ENCODE results near the gene TCEANC.
"Not testable (repeated sequence)": the region's sequence is repeated elsewhere in the genome, so short reads cannot be mapped to it uniquely, and the experiment has no call there.

The TCEANC gene

GRCh38 chrX:13655674-13656073, 2.7 kb downstream of the TCEANC start:
- H3K4me3 ChIP-seq (ENCODE audit: low read depth, low read length), result no peak overlapping the region

DNA sequence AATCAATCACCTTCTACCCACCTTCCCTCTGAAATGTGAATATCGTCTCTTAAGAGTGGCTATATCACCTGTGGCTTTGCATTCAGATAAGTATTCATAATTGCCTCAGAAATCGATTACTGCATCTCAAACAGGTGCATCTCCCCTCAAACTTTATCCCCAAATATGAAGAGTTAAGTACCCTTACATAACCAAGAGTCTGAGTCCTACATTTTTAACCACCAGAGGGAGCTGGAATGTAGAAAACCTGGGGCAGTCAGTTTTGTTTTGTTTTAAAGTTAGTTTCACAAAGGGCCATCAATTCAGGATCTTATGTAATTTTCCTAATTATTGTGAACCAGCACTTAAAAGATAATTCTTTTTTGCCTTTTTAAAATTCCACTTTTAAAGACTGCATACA, 5.7 kb downstream of the TCEANC start:
- H3K4me3 ChIP-seq (ENCODE audit: low read depth, low read length), result no peak overlapping the region

GRCh38 chrX:13659063-13659462, 6.1 kb downstream of the TCEANC start:
- no peak overlapping the region for H3K4me3 ChIP-seq (ENCODE audit: low read depth, low read length)

DNA sequence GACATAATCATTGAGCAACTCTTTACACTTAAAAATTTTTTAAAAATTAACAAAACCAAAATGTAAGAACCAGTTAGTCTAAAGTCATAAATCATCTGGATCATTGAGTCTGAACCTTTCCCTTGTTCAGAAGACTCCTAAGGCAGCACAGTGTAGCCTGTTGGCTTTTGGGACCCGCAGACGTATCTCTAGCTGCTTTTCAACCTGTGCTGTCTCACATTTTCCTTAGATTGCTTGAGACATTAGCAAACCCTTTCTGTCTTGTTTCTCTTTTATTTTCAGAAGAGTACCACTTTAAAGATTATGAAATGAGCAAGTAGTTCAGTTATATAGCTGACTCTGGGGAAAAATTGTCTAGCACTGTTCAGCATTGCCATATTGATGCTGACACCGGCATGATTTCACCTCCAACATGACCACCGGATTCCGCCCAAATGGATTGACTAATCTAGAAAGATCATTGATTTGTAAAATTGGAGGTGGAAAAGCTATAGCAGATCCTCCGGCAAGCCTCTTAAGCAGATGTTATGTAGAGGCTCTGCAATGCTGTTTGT, 8.9 kb downstream of the TCEANC start:
- no peak overlapping the region for H3K4me3 ChIP-seq (ENCODE audit: low read depth, low read length)

DNA sequence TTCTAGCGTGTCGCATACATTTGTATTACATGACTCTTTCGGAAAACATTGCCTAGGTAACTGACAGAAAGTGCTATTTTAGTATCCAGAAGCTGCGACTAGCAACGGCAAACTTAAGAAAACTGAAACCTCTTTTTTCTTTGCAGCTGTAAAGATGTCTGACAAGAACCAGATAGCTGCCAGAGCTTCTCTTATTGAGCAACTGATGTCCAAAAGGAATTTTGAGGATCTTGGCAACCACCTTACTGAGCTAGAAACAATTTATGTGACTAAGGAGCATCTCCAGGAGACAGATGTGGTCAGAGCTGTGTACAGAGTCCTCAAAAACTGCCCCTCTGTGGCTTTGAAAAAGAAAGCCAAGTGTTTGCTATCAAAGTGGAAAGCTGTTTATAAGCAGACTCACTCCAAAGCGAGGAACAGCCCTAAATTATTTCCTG, 9.4 kb downstream of the TCEANC start:
- H3K4me3 ChIP-seq (ENCODE audit: low read depth, low read length), result no peak overlapping the region

DNA sequence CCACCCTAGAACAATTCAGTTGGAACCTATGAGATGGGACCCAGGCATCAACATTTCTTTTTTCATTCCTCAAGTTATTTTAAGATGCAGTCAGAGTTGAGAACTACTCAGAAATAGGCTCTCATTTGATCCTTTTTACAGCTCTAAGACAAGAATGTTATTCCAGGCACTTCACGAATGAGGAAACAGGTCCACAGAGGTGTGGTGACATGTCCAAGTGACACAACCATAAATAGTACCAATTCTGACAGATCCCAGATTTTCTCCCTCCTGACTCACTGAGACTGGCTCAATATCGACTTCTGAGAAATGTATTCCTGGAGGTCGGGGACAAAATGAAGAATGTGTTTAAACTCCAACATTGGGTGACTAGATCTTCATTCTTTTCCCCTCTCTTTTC, 11.1 kb downstream of the TCEANC start:
- no peak overlapping the region for H3K4me3 ChIP-seq (ENCODE audit: low read depth, low read length)

DNA sequence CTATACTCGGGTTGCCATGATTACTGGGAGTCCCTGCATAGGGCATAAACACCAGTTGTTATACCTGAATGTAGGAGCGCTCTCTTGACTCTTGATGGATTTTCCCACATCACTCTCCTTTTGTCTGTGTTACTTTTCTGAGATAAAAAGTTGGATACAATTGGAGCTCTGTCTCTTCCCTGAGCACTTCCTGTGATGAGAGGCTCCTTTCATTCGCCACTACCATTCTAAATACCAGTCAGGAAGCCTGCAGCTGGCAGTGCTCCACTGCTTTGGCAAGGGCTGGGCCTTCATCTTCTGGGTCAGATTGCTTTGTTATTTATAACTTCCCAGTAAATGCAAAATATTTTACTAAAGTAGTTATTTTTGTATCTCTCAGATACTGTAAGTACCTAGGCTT, 13.9 kb downstream of the TCEANC start:
- no peak overlapping the region for H3K4me3 ChIP-seq (ENCODE audit: low read depth, low read length)

- no peak overlapping the region for H3K4me3 ChIP-seq (ENCODE audit: low read depth, low read length)
These were observed 15.0 kb downstream of the TCEANC start for GRCh38 chrX:13667919-13668318.

DNA sequence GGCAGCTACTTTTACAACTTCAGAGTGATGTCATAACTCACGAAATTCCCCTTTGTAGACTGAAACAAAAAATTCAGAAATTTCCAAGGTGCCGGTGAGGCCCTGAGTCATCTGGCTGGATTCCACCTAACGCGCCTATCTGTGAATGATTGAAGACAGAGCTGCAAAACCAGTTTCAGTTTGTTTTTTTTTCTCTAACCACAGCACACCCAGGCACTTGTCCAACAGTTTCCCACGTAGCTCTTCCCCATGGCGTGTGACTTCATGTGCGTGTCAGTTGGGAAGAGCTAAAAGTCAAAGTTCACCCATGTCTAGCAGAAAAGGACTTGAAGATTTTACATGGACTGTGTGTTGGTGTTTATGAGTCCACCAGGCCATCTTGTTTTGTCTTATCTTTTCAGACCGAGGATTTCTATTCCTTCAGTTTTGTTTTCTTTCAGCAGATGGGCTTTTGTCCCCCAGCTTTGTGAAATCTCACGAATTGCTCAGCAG, 16.4 kb downstream of the TCEANC start:
- no peak overlapping the region for H3K4me3 ChIP-seq (ENCODE audit: low read depth, low read length)

DNA sequence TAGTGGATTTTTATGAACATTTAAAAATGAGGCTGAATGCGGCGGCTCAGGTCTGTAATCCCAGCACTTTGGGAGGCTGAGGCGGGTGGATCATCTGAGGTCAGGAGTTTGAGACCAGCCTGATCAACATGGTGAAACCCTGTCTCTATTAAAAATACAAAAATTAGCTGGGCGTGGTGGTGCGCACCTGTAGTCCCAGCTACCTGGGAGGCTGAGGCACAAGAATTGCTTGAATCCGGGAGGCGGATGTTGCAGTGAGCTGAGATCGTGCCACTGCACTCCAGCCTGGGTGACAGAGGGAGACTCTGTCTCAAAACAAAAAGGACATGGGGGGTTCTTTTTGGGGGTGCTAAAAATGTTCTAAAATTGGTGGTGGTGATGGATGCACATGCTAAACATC, 16.8 kb downstream of the TCEANC start:
- H3K4me3 ChIP-seq (ENCODE audit: low read depth, low read length), result not testable (repeated sequence)

- no peak overlapping the region for H3K4me3 ChIP-seq (ENCODE audit: low read depth, low read length)
These were observed 17.3 kb downstream of the TCEANC start for GRCh38 chrX:13670197-13670596.

DNA sequence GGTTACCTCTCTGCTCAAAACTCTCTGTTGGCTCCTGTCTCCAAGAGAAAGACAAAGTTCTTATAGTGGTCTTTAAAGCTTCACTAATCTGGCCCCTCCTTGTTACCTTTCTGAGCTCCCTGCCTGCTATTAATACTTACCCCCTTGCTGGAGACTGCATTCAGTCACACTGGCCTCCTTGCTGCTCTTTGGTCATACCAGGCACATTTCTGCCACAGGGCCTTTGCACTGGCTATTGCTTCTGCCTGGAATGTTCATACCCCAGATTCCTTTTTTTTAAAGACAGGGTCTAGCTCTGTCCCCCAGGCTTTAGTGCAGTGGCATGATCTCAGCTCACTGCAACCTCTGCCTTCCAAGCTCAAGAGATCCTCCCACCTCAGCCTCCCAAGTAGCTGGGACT, 20.1 kb downstream of the TCEANC start:
- H3K4me3 ChIP-seq (ENCODE audit: low read depth, low read length), result no peak overlapping the region

GRCh38 chrX:13676885-13677284, 23.9 kb downstream of the TCEANC start:
- H3K4me3 ChIP-seq (ENCODE audit: low read depth, low read length), result no peak overlapping the region

- H3K4me3 ChIP-seq (ENCODE audit: low read depth, low read length), result not testable (repeated sequence)
These were observed 26.8 kb downstream of the TCEANC start for GRCh38 chrX:13679700-13680099.

DNA sequence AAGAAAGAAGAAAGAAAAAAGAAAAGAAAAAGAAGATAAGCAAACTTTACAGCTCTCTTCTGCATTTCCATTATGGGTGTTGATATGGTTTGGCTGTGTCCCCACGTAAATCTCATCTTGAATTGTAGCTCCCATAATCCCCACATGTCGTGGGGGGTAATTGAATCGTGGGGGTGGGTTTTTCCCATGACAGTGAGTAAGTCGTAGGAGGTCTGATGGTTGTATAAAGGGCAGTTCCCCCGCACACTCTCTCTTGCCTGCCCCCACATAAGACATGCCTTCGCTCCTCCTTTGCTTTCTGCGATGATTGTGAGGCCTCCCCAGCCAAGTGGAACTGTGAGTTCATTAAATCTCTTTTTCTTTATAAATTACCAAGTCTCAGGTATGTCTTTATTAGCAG, 28.7 kb downstream of the TCEANC start:
- no peak overlapping the region for H3K4me3 ChIP-seq (ENCODE audit: low read depth, low read length)

- no peak overlapping the region for H3K4me3 ChIP-seq (ENCODE audit: low read depth, low read length)
These were observed 31.4 kb downstream of the TCEANC start for GRCh38 chrX:13684361-13684760.

- H3K4me3 ChIP-seq (ENCODE audit: low read depth, low read length), result no peak overlapping the region
These were observed 32.3 kb downstream of the TCEANC start for GRCh38 chrX:13685126-13685763.

DNA sequence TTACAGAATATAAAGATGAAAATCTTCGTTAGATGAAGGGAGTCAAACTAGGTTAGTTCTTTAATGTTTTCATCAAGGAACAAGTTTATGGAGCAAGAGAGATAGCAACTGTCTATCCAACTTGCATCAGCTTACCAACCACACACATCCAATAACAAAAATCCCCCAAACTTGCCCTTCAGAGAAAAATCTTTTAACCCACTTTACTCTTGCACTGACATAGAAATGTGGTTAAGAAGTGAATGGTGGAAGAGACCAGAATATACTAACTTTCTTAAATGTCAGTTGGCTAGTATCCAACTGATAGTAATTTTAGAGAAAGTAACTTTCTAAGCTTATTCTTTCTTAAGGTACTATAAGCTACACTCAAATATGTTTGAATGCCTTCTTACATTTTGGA, 34.3 kb downstream of the TCEANC start:
- H3K4me3 ChIP-seq (ENCODE audit: low read depth, low read length), result no peak overlapping the region

DNA sequence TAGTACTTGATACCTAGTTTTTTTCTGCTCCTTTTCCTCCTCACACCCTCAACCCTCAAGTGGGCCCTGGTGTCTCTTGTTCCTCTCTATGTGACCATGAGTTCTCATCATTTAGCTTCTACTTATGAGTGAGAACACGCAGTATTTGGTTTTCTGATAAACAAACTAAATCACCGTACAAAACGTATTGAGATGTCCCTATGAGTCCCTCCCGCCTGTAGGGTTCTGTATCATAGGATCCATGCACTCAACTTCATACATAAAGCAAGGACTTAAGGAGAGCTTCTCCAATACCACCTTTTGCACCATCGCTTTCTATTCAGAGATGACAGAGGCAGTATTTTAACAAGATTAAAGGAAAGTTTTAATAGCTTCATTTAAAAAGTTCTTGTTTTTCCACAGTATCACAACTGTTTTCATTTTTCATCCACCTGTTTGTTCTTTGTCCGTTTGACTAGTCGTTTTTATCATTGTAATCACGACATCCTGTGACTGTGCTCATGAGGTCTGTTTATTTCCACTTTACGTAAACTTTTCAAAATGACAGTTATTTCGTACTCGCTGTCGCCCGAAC, 35.5 kb downstream of the TCEANC start:
- H3K4me3 ChIP-seq (ENCODE audit: low read depth, low read length), result peak overlapping the region; percentile 74

DNA sequence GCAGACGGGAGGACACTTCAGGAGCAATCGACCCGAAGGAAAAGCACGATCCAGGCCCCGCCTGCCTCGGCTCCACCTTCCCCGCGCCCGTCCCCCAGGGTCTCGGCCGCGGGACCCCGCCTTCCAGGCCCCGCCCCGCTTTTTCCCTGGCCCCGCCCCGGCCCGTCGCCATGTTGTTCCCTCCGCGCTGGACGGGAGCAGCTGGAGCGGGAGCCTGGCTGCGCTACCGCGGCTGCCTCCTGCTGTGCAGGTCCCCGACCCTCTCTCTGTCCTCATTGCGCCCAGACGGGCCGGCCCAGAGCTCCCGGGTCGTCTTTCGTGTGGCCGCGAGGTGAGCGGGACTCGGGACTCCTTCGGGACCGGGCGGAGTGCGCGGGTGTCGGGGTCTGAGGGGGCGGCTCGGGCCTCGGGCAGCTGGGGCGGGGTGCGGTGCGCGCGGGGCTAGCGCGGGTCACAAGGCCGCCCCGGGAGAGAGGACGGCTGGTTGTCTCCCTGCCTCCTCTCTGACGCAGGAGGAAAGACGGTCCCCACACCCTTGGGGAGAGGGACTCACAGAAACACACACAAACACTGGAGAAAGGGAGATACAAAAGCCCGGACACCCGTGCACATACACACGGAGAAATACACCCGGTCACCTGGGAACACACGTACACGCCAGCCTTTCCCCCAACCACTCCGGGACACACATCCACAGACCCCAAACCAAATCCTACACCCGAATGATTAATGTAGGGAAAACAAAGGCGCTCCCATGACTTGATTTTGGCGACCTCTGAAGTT, 36.2 kb downstream of the TCEANC start, which contains the start of gene RAB9A:
RAB9A (plus strand) TSS at position 171 of the 783 bp plus-strand sequence. CDS start 19,619 bp downstream, outside the sequence.
- H3K4me3 ChIP-seq (ENCODE audit: low read depth, low read length), result peak within 1 kb of the TSS; percentile 74

- H3K4me3 ChIP-seq (ENCODE audit: low read depth, low read length), result peak overlapping the region; percentile 74
These were observed 36.8 kb downstream of the TCEANC start for GRCh38 chrX:13689741-13690211.

All from iPS-11a (cell line).